Upper lobe of left lung (tissue), 6 donors: ENCODE measurements around the gene NUDCD3. TPM values are rescaled to one million over a fixed set of nuclear protein-coding genes. Genes with fewer than 3 reads are reported as not detected.

Source experiments
- ATAC-seq, 2 donors: fragments of 200-7000 bp; cut with Tn5 transposase; one replicate each; pipeline ENCODE4 v1.9.1; 2022; ENCODE audit warnings: mild to moderate bottlenecking in 2 of 2, moderate library complexity in 2 of 2; ENCODE audit not compliant: low FRiP score in 2 of 2
- DNase-seq, 2 donors: peaks; one replicate each; pipeline ENCODE4 v3.0.0-alpha.2; 2019 to 2020
- H3K27ac ChIP-seq, 4 donors: fragments of 200-600 bp; sonication (generic); one replicate each; pipeline ENCODE4 v1.5.1; 2016 to 2019
- H3K27me3 ChIP-seq, 4 donors: fragments of 200-600 bp; sonication (generic); one replicate each; pipeline ENCODE4 v1.5.1; 2017 to 2019
- H3K36me3 ChIP-seq, 4 donors: fragments of 200-600 bp; sonication (generic); one replicate each; pipeline ENCODE4 v1.5.1; 2016 to 2019
- H3K4me1 ChIP-seq, 4 donors: fragments of 200-600 bp; sonication (generic); one replicate each; pipeline ENCODE4 v1.5.1; 2018 to 2019
- H3K4me3 ChIP-seq, 4 donors: fragments of 200-600 bp; sonication (generic); one replicate each; pipeline ENCODE4 v1.5.1; 2017 to 2019; ENCODE audit warnings: mild to moderate bottlenecking in 2 of 4, moderate library complexity in 1 of 4
- H3K9me3 ChIP-seq, 4 donors: fragments of 200-600 bp; sonication (generic); one replicate each; pipeline ENCODE4 v1.5.1; 2018 to 2019
- CTCF ChIP-seq, 6 experiments: fragments of 450-650 bp in 4 of 6; fragments of 200-600 bp in 2 of 6; sonication (generic) in 2 of 6; IDR thresholded peaks; one replicate each; pipeline ENCODE4 v1.5.1; 2016 to 2019; ENCODE audit warnings: antibody characterized with exemption in 6 of 6
- EP300 ChIP-seq, 4 donors: sonication (generic); formaldehyde crosslinking; IDR thresholded peaks; one replicate each; pipeline ENCODE4 v1.5.1; 2017; ENCODE audit warnings: antibody characterized with exemption in 4 of 4, control low read depth in 2 of 4
- POLR2A ChIP-seq, 4 donors: fragments of 450-650 bp; IDR thresholded peaks; one replicate each; pipeline ENCODE4 v1.5.1; 2016 to 2017; ENCODE audit warnings: antibody characterized with exemption in 4 of 4, mild to moderate bottlenecking in 2 of 4
- POLR2AphosphoS5 ChIP-seq, 2 donors: sonication (generic); formaldehyde crosslinking; IDR thresholded peaks; one replicate each; pipeline ENCODE4 v1.5.1; 2017; ENCODE audit warnings: antibody characterized with exemption in 2 of 2
- WGBS, 2 donors: methylation state at CpG; one replicate each; pipeline ENCODE4 v1.1.5; 2017 to 2018; 5-methylcytosine and 5-hydroxymethylcytosine counted together
- total RNA-seq, 6 donors: library from RNA; depleted of rRNA in 4 of 6; stranded (reverse); fragments of >200 nt in 4 of 6; gene quantifications; one replicate each; pipeline versions ENCODE4 v1.1.0 to v1.2.1, GENCODE V29; 2016 to 2021
- donor health status: DM: no; HTN: no; CAD: no; lungs with moderate emphysema.
- donor health status: DM: no; HTN: yes; CAD: no; lungs with severe emphysema.

NUDCD3 gene
- total RNA-seq, 6 donors from 2014 or later = 48.5 to 104 (median 56.3) TPM

- peak overlapping the region in 3 of 4 donors; percentile 76 to 94 (median 87) for H3K4me3 ChIP-seq
- H3K27me3 ChIP-seq = no peaks in the 10 kb centered on the region
- H3K4me1 ChIP-seq = peaks cover 40 to 59% (median 45%) of the 10 kb centered on the region in 4 donors
- ATAC-seq (no peak), DNase-seq (no peak)
- H3K27ac ChIP-seq = no peak overlapping the region
- peaks cover 3 to 12% (median 9%) of the 10 kb centered on the region in 4 donors for H3K36me3 ChIP-seq
- no peaks in the 10 kb centered on the region for H3K9me3 ChIP-seq
- TF ChIP-seq POLR2A (IDR thresholded peaks at IDR 0.05) (no peak), EP300 (IDR thresholded peaks at IDR 0.05) (no peak), POLR2AphosphoS5 (IDR thresholded peaks at IDR 0.05) (no peak), CTCF (IDR thresholded peaks at IDR 0.05) (no peak)
- 81% methylated on average over 3 of the region's 3 CpGs for WGBS, 2 donors
Observed at GRCh38 chr7:44488955-44489354, 1.5 kb downstream of the NUDCD3 start.

- H3K9me3 ChIP-seq = peaks cover 0 to 2% (median 0%) of the 10 kb centered on the region in 4 donors
- H3K27ac ChIP-seq = peak overlapping the region in 1 of 4 donors; percentile 4
- ATAC-seq (peak in 1 of 2 donors; percentile 75), DNase-seq (peak in 1 of 2 donors; percentile 72)
- 86 to 87% methylated on average over 1 of the region's 1 CpG for WGBS, 2 donors
- no peak overlapping the region for H3K4me3 ChIP-seq
- TF ChIP-seq EP300 (IDR thresholded peaks at IDR 0.05) (no peak), POLR2A (IDR thresholded peaks at IDR 0.05) (no peak), POLR2AphosphoS5 (IDR thresholded peaks at IDR 0.05) (no peak), CTCF (IDR thresholded peaks at IDR 0.05) (no peak)
- no peaks in the 10 kb centered on the region for H3K27me3 ChIP-seq
- peaks cover 40 to 59% (median 45%) of the 10 kb centered on the region in 4 donors for H3K4me1 ChIP-seq
- peaks cover 21 to 35% (median 29%) of the 10 kb centered on the region in 4 donors for H3K36me3 ChIP-seq
Observed at GRCh38 chr7:44486693-44487092, 3.8 kb downstream of the NUDCD3 start.

GRCh38 chr7:44486001-44486400, 4.5 kb downstream of the NUDCD3 start:
- Histone ChIP-seq H3K27ac (no peak overlapping the region), H3K4me3 (no peak overlapping the region), H3K27me3 (no peaks in the 10 kb centered on the region), H3K36me3 (peaks cover 27 to 42% (median 35%) of the 10 kb centered on the region in 4 donors), H3K4me1 (peaks cover 40 to 59% (median 43%) of the 10 kb centered on the region in 4 donors), H3K9me3 (peaks cover 0 to 2% (median 0%) of the 10 kb centered on the region in 4 donors)
- 82 to 85% methylated on average over 4 of the region's 4 CpGs for WGBS, 2 donors
- DNase-seq = no peak
- ATAC-seq = no peak
- no peak for TF ChIP-seq POLR2AphosphoS5 (IDR thresholded peaks at IDR 0.05)
- no peak for TF ChIP-seq POLR2A (IDR thresholded peaks at IDR 0.05)
- TF ChIP-seq EP300 (IDR thresholded peaks at IDR 0.05) = no peak
- TF ChIP-seq CTCF (IDR thresholded peaks at IDR 0.05) = no peak

- ATAC-seq (no peak), DNase-seq (no peak)
- Histone ChIP-seq H3K4me1 (peaks cover 39 to 55% (median 43%) of the 10 kb centered on the region in 4 donors), H3K36me3 (peaks cover 33 to 53% (median 36%) of the 10 kb centered on the region in 4 donors), H3K27me3 (no peaks in the 10 kb centered on the region), H3K27ac (no peak overlapping the region), H3K4me3 (no peak overlapping the region), H3K9me3 (peaks cover 0 to 2% (median 0%) of the 10 kb centered on the region in 4 donors)
- 79 to 87% methylated on average over 5 of the region's 5 CpGs for WGBS, 2 donors
- TF ChIP-seq CTCF (IDR thresholded peaks at IDR 0.05) = no peak
- no peak for TF ChIP-seq EP300 (IDR thresholded peaks at IDR 0.05)
- no peak for TF ChIP-seq POLR2A (IDR thresholded peaks at IDR 0.05)
- no peak for TF ChIP-seq POLR2AphosphoS5 (IDR thresholded peaks at IDR 0.05)
Observed at GRCh38 chr7:44484482-44485313, 5.8 kb downstream of the NUDCD3 start.
